Right kidney (tissue), 1 donor: Measurements from ENCODE around the gene RNASET2.
"Not testable (repeated sequence)": the region's sequence is repeated elsewhere in the genome, so short reads cannot be mapped to it uniquely, and the experiment has no call there.

Source experiments
- DNase-seq: peaks from one replicate; pipeline ENCODE4 v3.0.0-alpha.2; 2016

RNASET2 gene

GRCh38 chr6:166971271-166971670, 14.9 kb upstream of the RNASET2 start:
- no peak for DNase-seq

- no peak for DNase-seq
These were observed 14.4 kb upstream of the RNASET2 start for GRCh38 chr6:166970776-166971175.

GRCh38 chr6:166970091-166970490, 13.7 kb upstream of the RNASET2 start:
- DNase-seq: no peak

- no peak for DNase-seq
These were observed 13.1 kb upstream of the RNASET2 start for GRCh38 chr6:166969390-166970002.

- no peak for DNase-seq
These were observed 9.9 kb upstream of the RNASET2 start for GRCh38 chr6:166966268-166966667.

GRCh38 chr6:166960609-166960978, 4.2 kb upstream of the RNASET2 start:
- DNase-seq: no peak

GRCh38 chr6:166959911-166960608, 3.7 kb upstream of the RNASET2 start:
- no peak for DNase-seq

- DNase-seq: peak; percentile 8
These were observed 2.8 kb upstream of the RNASET2 start for GRCh38 chr6:166958926-166959861.

- DNase-seq: no peak
These were observed 1.4 kb upstream of the RNASET2 start for GRCh38 chr6:166957805-166958076.

- DNase-seq: no peak
These were observed 896 bp upstream of the RNASET2 start for GRCh38 chr6:166957087-166957804.

- DNase-seq: peak; percentile 98
These were observed 396 bp downstream of the RNASET2 start for GRCh38 chr6:166955865-166956443.

GRCh38 chr6:166955121-166955864, 1.1 kb downstream of the RNASET2 start:
- peak; percentile 34 for DNase-seq

GRCh38 chr6:166954118-166954713, 2.1 kb downstream of the RNASET2 start:
- no peak for DNase-seq

GRCh38 chr6:166952567-166953486, 3.5 kb downstream of the RNASET2 start:
- DNase-seq: no peak

- no peak for DNase-seq
These were observed 4.2 kb downstream of the RNASET2 start for GRCh38 chr6:166952121-166952520.

- no peak for DNase-seq
These were observed 4.7 kb downstream of the RNASET2 start for GRCh38 chr6:166951670-166952060.

- DNase-seq: not testable (repeated sequence)
These were observed 5.3 kb downstream of the RNASET2 start for GRCh38 chr6:166950892-166951669.

- no peak for DNase-seq
These were observed 5.9 kb downstream of the RNASET2 start for GRCh38 chr6:166950443-166950821.
